ENCODE data around the gene PRIM1. TPM values are rescaled to one million over a fixed set of nuclear protein-coding genes. Genes with fewer than 3 reads are reported as not detected.

The PRIM1 gene
- total and polyA plus RNA-seq, 2 of the 13 experiments (the other 11 are each of a cell fraction or from before 2014, with no cell fraction given), result 30.0 to 47.3 TPM

- TF ChIP-seq GRHL1 (CRISPR knock-in tag; conservative IDR thresholded peaks at IDR 0.05) (no peak), ZNF292 (CRISPR knock-in tag; IDR thresholded peaks at IDR 0.05; ENCODE audit: borderline replicate concordance, low read depth) (no peak), HDAC2 (CRISPR knock-in tag; IDR thresholded peaks at IDR 0.05) (peak; percentile 75), ZNF709 (CRISPR knock-in tag; IDR thresholded peaks at IDR 0.05) (peak; percentile 79; the same call in 1 of the 2 replicates), ZFP90 (CRISPR knock-in tag; IDR thresholded peaks at IDR 0.05; ENCODE audit: borderline replicate concordance) (peak; percentile 81), PLRG1 (conservative IDR thresholded peaks at IDR 0.05) (no peak), BRCA1 (CRISPR knock-in tag; IDR thresholded peaks at IDR 0.05) (peak; percentile 95; the same call in 1 of the 2 replicates), ISX (CRISPR knock-in tag; conservative IDR thresholded peaks at IDR 0.05) (peak; percentile 72; the same call in 1 of the 2 replicates), THAP9 (CRISPR knock-in tag; IDR thresholded peaks at IDR 0.05; ENCODE audit: borderline replicate concordance) (peak; percentile 66; the same call in 1 of the 2 replicates), HDAC1 (CRISPR knock-in tag; IDR thresholded peaks at IDR 0.05) (peak; percentile 74), AKAP8 (CRISPR knock-in tag; IDR thresholded peaks at IDR 0.05) (peak; percentile 51), RBM22 (optimal IDR thresholded peaks at IDR 0.05; ENCODE audit: low read length) (no peak), NKX3-1 (CRISPR knock-in tag; IDR thresholded peaks at IDR 0.05) (peak; percentile 96), GPN1 (CRISPR knock-in tag; IDR thresholded peaks at IDR 0.05; ENCODE audit: borderline replicate concordance) (0 out of 2 replicates have a peak, but pooled peaks have one; percentile 25), SNAPC5 (CRISPR knock-in tag; IDR thresholded peaks at IDR 0.05; ENCODE audit: borderline replicate concordance) (peak; percentile 93), ZEB1 (IDR thresholded peaks at IDR 0.05; ENCODE audit: insufficient replicate concordance, low read depth) (no peak), ZSCAN29 (CRISPR knock-in tag; conservative IDR thresholded peaks at IDR 0.05) (0 out of 2 replicates have a peak, but pooled peaks have one; percentile 51), TIGD3 (CRISPR knock-in tag; IDR thresholded peaks at IDR 0.05; ENCODE audit: borderline replicate concordance) (peak; percentile 67; the same call in 1 of the 2 replicates), ZNF512B (CRISPR knock-in tag; IDR thresholded peaks at IDR 0.05; ENCODE audit: borderline replicate concordance) (0 out of 2 replicates have a peak, but pooled peaks have one; percentile 28), HES4 (CRISPR knock-in tag; IDR thresholded peaks at IDR 0.05; ENCODE audit: borderline replicate concordance) (peak; percentile 98)
These were observed 63.8 kb downstream of the PRIM1 start, which contains the start of gene PTGES3 (continued) for GRCh38 chr12:56688129-56688845.
